Gastrocnemius medialis (tissue), 4 donors: ENCODE results near the gene DCTD.

ENCODE experiments used
- POLR2A ChIP-seq, 2 donors: fragments of 450-650 bp; IDR thresholded peaks; one replicate each; pipeline ENCODE4 v1.6.1; 2017; ENCODE audit warnings: antibody characterized with exemption in 2 of 2, mild to moderate bottlenecking in 2 of 2, moderate library complexity in 2 of 2
- TF ChIP-seq, protein P1 (sequence below), 5 experiments: fragments of 450-650 bp in 3 of 5; fragments of 200-600 bp in 2 of 5; sonication (generic) in 2 of 5; IDR thresholded peaks in 4 of 5; conservative IDR thresholded peaks in 1 of 5; 1 replicate in 4 of 5; 2 replicates in 1 of 5; pipeline ENCODE4 v1.5.1; 2016 to 2019; ENCODE audit warnings: antibody characterized with exemption in 5 of 5, mild to moderate bottlenecking in 3 of 5, moderate library complexity in 3 of 5

GRCh38 chr4:182886768-182887167 is 30.4 kb downstream of the DCTD start:
- TF ChIP-seq, protein P1, sequence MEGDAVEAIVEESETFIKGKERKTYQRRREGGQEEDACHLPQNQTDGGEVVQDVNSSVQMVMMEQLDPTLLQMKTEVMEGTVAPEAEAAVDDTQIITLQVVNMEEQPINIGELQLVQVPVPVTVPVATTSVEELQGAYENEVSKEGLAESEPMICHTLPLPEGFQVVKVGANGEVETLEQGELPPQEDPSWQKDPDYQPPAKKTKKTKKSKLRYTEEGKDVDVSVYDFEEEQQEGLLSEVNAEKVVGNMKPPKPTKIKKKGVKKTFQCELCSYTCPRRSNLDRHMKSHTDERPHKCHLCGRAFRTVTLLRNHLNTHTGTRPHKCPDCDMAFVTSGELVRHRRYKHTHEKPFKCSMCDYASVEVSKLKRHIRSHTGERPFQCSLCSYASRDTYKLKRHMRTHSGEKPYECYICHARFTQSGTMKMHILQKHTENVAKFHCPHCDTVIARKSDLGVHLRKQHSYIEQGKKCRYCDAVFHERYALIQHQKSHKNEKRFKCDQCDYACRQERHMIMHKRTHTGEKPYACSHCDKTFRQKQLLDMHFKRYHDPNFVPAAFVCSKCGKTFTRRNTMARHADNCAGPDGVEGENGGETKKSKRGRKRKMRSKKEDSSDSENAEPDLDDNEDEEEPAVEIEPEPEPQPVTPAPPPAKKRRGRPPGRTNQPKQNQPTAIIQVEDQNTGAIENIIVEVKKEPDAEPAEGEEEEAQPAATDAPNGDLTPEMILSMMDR (IDR thresholded peaks at IDR 0.05 in 4 of 5, conservative IDR thresholded peaks at IDR 0.05 in 1 of 5), result no peak
- no peak for TF ChIP-seq POLR2A (IDR thresholded peaks at IDR 0.05)
